GM08714 (cell line): ENCODE measurements around the gene GTF3A.

Experiments used
- H3K4me3 ChIP-seq: fragments of 200-500 bp; sonication (Bioruptor generic); 2 replicates; pipeline ENCODE4 v1.5.1; 2014; ENCODE audit warnings: mild to moderate bottlenecking, low read length, inconsistent platforms
- ZNF274 ChIP-seq: IDR thresholded peaks from 2 replicates; pipeline ENCODE4 v1.6.1; 2012; ENCODE audit warnings: mild to moderate bottlenecking, low read depth, low read length

GTF3A gene

DNA sequence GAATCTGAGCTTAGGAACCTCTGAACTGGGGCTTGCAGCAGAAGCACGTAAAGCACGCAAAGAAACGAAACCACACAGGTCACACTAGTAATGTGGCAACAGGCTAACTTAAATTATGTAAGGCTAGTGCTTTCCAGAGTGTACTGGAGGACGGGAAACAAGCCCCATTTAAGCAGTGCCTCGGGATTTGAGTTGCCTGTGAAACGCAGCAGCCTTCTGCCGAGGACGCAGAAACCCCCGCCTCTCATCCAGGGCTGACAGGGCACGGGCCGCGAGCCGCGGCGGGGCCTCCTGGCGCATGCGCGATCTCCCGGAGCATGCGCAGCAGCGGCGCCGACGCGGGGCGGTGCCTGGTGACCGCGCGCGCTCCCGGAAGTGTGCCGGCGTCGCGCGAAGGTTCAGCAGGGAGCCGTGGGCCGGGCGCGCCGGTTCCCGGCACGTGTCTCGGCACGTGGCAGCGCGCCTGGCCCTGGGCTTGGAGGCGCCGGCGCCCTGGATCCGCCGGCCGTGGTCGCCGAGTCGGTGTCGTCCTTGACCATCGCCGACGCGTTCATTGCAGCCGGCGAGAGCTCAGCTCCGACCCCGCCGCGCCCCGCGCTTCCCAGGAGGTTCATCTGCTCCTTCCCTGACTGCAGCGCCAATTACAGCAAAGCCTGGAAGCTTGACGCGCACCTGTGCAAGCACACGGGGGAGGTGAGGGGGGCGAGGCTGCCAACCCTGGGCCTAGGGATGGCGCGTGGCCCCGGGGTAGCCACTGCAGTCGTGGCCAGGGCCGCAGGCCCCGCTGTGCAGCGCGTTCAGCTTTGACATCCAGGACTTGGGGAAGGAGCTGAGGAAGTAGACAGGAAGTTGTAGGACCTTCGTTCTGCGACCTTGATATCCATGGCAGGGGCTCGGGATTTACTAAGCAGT, at the start of gene GTF3A:
TSS of gene GTF3A (plus strand) at position 374 of the 912 bp plus-strand sequence.
- peak within 1 kb of the TSS; percentile 86 for H3K4me3 ChIP-seq
- TF ChIP-seq ZNF274 = no peak

DNA sequence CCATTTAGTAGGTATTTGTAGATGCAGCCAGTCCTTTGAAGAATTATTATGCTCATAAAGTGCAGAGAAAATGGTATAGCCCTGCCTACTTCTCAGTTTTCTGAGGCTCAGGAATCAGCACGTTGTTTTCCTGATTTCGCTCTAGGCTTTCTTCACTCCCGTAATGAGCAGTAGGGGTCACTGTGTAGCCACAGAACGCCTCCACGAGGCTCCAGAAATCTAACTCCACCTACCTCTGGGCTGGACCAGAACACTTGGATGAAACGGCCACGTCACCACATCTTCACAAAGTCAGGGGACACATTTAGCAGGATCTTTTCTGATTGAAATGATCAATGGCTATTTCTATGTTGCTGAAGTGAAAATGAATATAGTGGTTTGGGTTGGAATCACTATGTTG, 49.8 kb upstream of the GTF3A start:
- no peak for TF ChIP-seq ZNF274
- H3K4me3 ChIP-seq = no peak overlapping the region

DNA sequence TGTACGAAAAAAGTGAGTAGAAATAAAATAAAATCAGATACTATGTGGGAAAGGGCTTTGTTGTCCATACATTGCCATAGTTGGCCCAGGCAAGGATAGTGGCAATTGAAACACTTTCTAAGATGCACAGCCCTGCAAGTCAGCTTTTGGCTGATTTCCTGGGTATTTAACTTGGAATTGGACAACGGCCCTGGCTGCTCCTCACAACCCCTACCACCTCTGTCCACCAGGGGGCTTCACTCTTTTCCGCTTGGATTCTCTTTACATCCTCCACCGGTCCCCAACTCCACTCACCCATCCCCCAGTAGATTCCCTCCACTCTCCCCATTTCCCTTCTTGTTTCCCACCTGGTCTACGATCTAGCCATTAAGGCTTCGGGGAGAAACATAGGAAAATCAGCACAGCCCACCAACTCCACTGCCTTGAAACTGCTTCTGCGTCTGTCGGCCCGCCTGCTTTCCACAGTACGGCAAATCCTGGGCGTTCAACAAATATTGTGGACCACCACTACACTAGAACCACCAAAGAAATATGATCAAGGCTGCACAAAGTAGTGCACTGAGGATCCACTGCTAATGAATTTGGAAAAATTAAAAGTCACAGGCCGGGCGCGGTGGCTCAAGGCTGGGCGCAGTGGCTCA, 48.6 kb upstream of the GTF3A start:
- TF ChIP-seq ZNF274 = no peak
- no peak overlapping the region for H3K4me3 ChIP-seq

DNA sequence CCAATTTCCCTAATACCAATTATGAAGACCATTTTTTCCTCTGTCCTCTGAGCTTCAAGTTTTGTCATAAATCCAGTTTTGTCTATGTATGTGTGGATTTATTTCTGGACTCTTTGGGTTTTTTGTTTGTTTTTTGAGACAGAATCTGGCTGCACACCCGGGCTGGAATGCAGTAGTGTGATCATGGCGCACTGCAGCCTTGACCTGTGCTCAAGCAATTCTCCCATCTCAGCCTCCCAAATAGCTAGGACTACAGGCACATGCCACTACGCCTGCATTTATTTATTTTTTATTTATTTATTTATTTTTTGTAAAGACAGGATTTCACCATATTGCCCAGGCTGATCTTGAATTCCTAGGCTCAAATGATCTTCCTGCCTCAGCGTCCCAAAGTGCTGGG, 45.3 kb upstream of the GTF3A start:
- no peak for TF ChIP-seq ZNF274
- no peak overlapping the region for H3K4me3 ChIP-seq

DNA sequence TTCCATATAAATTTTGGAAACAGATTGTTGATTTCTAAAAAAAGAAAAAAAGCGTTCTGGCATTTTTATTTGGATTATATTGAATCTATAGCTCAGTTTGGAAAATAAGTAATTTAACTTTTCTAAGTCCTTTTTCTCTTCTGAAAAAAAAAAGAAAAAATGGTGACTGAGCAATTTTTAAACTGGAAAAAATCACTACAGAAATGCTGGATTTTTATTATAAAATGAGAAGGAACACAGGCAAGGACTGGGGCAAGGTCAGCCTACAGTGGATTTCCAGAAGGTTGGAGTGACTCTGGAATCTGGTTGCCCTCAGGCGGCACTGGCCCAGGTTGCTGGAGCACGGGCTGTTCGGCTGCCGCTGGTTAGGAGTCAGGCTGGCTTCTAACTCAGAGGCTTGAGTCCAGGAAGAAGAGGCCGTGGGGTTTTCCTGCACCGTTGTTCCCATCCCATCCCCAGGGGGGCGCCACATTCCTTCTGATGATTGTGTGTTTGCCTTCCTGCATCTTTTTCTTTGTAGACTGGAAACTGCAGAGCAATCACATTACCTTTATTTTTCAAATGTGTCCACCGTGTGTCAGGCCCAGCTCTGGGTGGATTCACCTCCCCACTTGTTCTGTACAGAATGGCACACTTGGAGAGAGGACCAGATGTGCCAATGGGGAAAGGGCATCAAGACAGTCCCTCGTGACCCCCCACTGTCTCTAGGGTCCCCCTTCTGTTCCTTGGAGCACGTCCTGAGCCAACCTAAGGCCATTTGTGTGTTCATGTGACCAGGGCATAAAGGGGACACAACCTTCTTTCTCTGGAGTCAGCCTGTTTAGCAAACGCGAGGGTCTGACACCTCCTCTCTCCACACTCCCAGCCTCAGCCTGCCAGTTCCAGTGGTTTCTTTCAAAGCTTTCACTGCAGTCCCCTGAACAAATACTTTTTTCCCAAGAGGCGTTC, 44.5 kb upstream of the GTF3A start:
- H3K4me3 ChIP-seq = no peak overlapping the region
- TF ChIP-seq ZNF274 = no peak

DNA sequence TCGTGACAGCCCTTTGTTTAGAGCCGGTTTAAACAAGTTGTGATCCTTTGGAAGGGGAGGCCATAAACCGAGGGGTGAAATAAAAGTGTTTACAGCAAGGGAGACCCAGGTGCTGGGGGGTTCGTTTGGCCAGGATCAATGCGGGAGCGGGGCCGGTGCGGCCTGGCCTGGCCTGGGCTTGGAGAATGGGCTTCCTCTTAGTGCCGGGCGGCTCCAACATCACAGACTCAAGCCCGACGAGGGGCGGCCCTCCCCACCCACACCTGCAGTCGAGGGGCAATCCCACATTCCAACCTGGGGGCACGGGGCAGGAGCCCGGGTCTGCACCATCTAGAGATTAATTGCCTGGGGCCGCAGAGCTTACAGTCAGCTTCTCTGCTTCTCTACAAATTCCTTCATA, 42.8 kb upstream of the GTF3A start:
- no peak overlapping the region for H3K4me3 ChIP-seq
- TF ChIP-seq ZNF274 = no peak

DNA sequence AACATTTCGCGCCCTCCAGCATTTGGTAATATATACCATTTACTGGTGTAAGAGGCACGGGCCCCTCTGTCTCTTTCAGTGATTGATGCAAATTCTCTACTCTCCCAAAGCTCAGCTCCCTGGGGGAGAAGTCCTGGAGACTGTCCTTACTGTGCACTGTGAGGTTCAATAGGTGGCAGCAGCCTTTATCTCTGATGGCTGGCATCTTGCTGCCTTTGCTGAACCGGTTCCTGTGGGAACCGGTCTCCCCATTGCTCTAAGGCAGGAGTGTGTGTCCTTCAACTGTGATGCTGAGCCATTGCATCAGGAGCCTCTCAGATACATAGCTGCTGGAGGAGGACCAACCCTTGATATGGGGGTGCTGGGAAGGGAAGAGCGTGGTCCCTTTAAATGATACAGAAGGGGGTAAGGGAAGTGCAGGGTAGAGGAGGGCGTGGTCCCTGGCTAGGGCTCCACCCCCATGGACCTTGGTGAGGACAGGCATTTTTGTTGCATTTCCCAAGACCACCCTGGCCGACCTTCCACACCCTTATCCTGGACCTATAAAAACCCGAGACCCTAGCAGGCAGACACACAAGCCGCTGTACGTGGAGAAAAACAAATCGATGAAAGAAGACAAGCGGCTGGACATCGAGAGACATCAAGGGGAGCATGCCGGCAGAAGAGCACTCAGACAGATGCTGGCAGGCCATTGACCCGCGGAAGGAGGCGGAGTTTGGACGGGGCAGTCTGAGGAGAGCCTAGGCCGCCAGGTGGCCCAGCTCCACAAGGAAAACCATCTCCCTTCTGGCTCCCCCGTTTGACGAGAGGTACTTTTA, 41.1 kb upstream of the GTF3A start:
- no peak overlapping the region for H3K4me3 ChIP-seq
- no peak for TF ChIP-seq ZNF274

DNA sequence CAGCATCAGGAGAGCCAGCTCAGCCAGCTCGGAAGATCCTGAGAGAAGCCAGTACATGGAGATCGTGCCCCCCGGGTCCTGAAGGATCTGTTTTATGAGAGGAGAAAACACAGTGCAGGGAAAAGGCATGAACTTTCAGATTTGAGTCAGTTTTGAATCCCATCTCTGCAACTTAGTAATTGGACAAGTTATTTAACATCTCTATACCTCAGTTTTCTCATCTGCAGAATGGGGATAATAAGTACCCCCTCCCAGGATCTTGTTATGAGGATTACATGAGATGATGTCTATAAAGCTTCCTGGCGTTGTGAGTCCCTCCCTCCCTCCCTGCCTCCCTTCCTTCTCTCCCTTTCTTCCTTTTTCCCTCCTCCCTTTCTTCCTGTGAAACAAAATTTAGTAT, 40.1 kb upstream of the GTF3A start:
- no peak for TF ChIP-seq ZNF274

DNA sequence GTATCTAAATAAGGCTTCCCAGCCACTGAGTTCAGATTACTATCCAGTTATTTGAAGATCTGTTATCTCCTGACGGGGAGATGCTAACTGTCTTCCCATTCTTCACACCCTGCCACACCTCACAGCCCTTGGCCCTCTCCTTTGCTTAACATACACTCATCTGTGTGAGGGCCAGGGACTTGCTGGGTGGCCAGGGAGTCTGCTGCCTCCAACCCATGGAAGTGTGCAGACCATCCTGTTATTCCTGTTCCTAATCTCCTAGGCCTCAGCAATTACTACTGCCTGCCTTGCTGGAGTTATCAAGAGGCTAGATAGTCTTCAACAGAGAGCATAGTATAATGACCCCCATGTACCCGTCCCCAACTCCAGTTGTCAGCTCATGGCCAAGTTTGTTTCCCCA, 36.2 kb upstream of the GTF3A start:
- TF ChIP-seq ZNF274 = no peak
- no peak overlapping the region for H3K4me3 ChIP-seq

More for the DNA sequence above, 40.1 kb upstream of the GTF3A start:
- no peak overlapping the region for H3K4me3 ChIP-seq

DNA sequence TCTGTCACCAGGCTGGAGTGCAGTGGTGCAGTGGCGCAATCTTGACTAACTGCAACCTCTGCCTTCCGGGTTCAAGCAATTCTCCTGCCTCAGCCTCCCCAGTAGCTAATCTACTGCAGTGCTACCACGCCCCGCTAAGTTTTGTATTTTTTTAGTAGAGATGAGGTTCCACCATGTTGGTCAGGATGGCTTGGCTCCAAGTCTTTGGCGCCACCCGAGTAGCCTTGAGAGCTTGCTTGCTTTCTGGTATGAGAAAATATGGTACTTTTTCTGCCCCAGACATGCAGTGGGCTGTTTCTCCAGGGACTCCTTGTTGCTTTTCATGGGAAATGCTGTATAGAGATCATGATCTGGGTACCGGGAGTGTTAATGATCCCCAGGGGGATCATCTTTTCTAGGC, 34.5 kb upstream of the GTF3A start:
- TF ChIP-seq ZNF274 = no peak
- no peak overlapping the region for H3K4me3 ChIP-seq

DNA sequence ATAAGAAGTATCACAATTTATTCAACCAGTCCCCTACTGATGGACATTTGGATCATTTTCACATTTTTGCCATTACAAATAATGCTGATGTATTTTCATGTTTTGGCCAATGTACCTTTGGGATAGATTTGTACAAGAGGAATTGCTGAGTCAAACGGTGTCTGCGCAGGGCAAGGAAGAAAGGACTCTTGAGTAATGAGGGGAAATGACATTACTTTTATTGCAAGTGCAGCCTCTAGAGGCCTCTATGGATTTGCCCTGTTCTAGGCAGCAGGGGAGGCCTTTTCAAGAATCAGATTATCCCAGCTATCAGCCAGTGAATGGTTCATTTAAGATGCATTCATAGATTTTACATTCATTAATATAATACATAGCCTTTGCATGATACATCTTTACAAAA, 32.9 kb upstream of the GTF3A start:
- H3K4me3 ChIP-seq = no peak overlapping the region
- no peak for TF ChIP-seq ZNF274

DNA sequence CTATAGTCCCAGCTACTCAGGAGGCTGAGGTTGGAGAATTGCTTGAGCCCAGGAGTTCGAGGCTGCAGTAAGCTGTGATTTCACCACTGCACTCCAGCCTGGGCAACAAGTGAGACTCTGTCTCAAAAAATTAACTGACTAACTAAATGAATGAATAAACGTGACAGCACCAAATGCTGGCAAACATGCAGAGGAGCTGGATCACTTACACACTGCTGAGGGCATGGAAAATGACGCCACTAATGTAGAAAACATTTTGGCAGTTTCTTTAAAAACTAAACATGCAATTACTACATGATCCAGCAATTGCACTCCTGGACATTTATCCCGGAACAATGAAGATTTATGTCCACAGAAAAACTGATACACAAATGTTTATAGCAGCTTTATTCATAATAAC, 31.3 kb upstream of the GTF3A start:
- H3K4me3 ChIP-seq = no peak overlapping the region
- no peak for TF ChIP-seq ZNF274

DNA sequence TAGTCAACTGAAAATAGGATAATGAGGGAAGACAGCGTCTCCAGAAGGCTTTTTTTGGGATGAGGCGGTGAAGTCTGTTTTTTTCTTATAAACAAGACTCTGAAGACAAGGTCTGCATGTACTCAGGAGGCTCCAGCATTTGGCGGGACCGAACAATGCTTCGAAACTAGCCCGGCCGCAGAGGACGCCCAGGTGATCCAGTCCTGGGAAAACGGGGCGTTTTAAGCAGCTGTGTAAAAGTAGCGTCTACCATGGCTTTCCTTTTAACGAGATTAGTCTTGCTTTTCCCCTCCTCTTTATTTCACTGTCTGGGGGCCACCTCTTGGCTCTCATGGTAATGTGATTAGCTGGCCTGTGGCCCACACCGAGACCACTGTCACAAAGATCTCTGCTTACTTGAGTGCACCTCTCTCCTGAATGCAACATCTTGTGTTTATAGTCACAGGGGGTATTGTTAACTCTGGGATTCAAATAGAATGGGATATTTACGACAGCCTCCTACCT, 29.4 kb upstream of the GTF3A start:
- H3K4me3 ChIP-seq = no peak overlapping the region
- TF ChIP-seq ZNF274 = no peak
